ENCODE measurements around the gene PEX11B.

Gene PEX11B

DNA sequence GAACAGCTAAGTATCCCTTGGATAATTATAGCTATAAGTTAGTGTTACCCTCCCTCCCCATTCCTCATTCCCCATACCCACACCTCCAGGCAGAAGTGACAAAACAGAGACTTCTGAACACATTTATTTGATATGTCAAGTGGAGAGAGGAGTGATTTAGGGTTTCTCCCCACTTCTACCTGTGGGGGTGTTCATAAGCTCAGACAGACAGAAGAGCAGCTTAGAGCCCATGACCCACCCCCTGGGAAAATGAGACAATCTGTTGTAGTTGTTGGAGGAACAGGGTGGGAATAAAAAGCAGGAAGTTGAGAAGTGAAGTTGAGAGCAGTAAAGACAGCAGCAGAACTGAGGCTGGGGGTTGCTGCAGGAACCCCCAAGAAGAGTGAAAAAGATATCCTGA, 40.8 kb upstream of the PEX11B start:
- Histone ChIP-seq H3K36me3 (replicated peaks) (no peaks in the 10 kb centered on the region), H3K4me1 (peaks cover 46% of the 10 kb centered on the region)

DNA sequence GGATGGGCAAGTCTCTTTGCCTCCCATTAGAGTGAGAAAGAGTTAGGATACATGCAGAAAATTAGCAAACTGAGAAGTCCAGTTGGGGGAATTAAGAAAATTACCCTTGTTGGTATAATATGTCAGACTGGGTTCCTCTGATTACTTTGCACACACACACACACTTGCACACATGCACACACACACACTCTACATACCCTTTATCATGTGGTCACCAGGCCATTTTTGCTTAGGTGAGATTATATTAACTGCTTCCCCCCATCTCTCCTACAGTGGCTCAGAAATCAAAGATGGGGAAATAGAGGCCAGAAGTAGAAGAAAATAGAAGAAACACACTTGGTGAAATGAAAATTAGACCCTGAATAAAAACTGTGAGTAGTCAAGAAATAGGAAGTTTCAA, 40.2 kb upstream of the PEX11B start:
- Histone ChIP-seq H3K4me1 (peaks cover 41% of the 10 kb centered on the region), H3K36me3 (replicated peaks) (no peaks in the 10 kb centered on the region), H3K4me3 (no peak overlapping the region), H3K27me3 (ENCODE audit: low read depth) (no peaks in the 10 kb centered on the region), H3K9me3 (no peaks in the 10 kb centered on the region)
- in situ Hi-C loops (cut with MboI; ENCODE audit: low sequenced_read_pairs) = no loop called here
- no peak for DNase-seq (ENCODE audit: low spot score in 2 of 2)

More for the DNA sequence above, 40.8 kb upstream of the PEX11B start:
- Histone ChIP-seq H3K27me3 (ENCODE audit: low read depth) (no peaks in the 10 kb centered on the region), H3K4me3 (no peak overlapping the region), H3K9me3 (no peaks in the 10 kb centered on the region)
- no peak for DNase-seq (ENCODE audit: low spot score in 2 of 2)
- in situ Hi-C loops (cut with MboI; ENCODE audit: low sequenced_read_pairs) = no loop called here

DNA sequence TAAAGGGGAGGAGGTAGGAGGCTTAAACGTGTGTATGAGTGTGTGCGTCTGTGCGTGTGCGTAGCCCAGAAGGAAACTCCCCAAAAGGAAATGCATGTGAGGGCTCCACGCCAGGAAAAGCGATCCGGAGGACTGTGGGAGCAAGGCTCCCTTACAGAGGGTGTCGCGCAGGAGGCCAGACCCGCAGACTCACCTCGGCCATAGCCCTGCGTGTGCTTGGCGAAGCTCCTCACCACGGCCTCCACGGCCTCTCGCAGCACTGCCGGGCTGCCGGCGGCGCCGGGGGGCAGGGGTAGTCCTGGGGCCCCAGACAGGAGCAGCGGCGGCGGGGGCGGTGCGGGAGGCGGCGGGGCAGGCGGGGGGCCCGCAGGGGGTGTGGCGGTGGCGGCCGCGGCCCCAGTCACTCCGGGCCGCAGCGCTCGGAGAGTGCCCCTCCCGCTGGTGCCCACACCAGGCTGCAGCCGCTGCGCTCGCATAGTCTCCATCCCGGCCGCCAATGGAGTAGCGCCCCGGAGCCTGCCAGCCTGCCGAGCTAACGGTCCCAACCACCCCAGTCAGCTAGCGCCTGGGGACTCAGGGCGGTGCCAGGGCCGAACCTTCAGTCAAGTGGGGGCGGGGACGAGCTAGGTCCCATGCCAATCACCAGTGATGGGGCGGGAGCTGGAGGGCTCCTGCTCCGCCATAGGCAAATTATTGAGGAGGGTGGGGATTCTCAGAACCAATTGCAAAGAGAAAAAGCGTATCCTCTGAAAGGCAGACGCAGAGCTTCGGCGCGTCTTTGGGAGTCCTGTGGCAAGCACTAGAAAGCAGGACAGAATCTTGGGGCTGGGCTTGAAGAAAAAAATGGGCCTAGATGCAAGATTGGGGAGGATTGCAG, 39.2 kb upstream of the PEX11B start, which contains the start of gene LIX1L:
TSS of gene LIX1L (minus strand) at position 575 of the 877 bp plus-strand sequence. CDS start at position 485, 90 bp downstream.
- DNase-seq (ENCODE audit: low spot score in 2 of 2) = peak; percentile 98 to 99
- no peaks in the 10 kb centered on the region for H3K36me3 ChIP-seq (replicated peaks)
- peak within 1 kb of the TSS; percentile 46 for H3K4me3 ChIP-seq
- H3K27me3 ChIP-seq (ENCODE audit: low read depth) = no peaks in the 10 kb centered on the region
- H3K9me3 ChIP-seq = no peaks in the 10 kb centered on the region
- in situ Hi-C loops (cut with MboI; ENCODE audit: low sequenced_read_pairs) = no loop called here
- peaks cover 31% of the 10 kb centered on the region for H3K4me1 ChIP-seq

DNA sequence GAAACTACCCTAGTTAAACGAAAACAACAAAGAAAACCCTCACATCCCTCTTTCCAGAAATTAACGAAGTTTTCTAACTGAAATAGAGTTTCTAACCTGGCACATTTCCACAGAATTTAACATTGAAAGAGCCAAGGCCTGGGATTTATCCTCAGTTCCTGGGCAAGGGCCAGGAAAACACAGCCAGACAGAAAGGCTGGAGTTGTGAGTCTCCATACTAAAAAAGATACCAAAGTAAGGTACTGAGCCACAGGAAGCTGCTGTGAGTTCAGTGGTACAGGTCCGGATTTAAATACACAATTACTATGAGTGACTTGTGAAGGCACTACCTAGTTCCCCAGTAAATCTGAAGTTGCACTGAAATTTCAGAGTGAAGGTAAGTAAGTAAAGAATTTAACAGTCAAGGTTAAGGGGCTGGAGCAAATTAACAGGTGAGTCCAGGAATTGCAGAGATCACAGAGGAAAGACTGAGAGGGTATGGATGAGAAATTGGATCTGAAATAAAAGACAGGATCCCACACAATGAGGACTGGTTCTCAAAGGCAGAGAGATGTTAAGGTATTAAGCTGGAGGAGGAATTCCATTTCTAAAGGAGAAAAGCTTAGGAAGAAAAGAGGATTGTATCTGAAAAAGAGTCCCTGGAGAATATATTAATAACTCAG, 38.4 kb upstream of the PEX11B start:
- Histone ChIP-seq H3K4me3 (peak overlapping the region; percentile 46), H3K27me3 (ENCODE audit: low read depth) (no peaks in the 10 kb centered on the region), H3K4me1 (peaks cover 28% of the 10 kb centered on the region), H3K36me3 (replicated peaks) (no peaks in the 10 kb centered on the region), H3K9me3 (no peaks in the 10 kb centered on the region)
- peak in 1 of 2 experiments; percentile 87 for DNase-seq (ENCODE audit: low spot score in 2 of 2)
- in situ Hi-C loops (cut with MboI; ENCODE audit: low sequenced_read_pairs) = no loop called here

DNA sequence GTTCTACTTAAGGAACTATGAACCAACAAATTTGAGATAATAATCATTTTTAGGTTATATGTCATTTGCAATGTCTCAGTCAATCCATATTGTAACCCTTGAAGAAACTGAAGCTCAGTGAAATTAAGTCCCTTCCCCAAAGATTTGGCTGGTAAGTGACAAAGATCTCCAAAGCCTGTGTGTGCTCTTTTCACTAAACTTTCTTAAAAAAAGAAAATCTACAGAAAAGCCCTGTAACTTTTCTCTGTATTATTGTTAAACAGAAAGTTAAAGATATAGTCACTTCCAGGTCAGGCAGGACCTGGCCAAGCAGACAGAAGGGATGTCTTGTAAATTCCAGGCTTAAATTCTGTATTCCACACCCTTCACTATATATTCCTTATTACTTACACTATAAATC, 37.8 kb upstream of the PEX11B start:
- H3K36me3 ChIP-seq (replicated peaks) = no peaks in the 10 kb centered on the region
- no peaks in the 10 kb centered on the region for H3K27me3 ChIP-seq (ENCODE audit: low read depth)
- peaks cover 23% of the 10 kb centered on the region for H3K4me1 ChIP-seq
- H3K4me3 ChIP-seq = peak overlapping the region; percentile 46
- DNase-seq (ENCODE audit: low spot score in 2 of 2) = no peak
- in situ Hi-C loops (cut with MboI; ENCODE audit: low sequenced_read_pairs) = no loop called here
- no peaks in the 10 kb centered on the region for H3K9me3 ChIP-seq

DNA sequence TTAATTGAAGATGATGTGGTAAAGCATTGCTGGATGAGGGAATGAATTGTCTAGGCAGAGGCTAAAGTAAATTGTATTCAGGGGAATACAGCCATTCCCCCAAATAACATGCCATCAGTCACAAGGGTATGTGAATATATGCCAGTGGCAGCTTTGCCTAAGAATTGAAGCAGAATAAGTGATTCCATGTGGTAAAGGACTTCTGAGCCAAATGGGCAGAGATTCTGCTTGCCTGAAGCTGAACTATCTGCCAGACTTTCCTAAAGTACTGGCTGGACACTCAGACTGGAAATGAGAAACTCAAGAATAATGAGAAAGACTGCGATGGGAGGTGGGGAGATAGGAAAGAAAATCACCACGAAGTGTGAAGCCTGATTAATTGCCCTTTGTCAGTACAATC, 36.9 kb upstream of the PEX11B start:
- Histone ChIP-seq H3K4me1 (peaks cover 16% of the 10 kb centered on the region), H3K9me3 (no peaks in the 10 kb centered on the region), H3K4me3 (no peak overlapping the region), H3K36me3 (replicated peaks) (no peaks in the 10 kb centered on the region; the same call in 1 of the 2 replicates), H3K27me3 (ENCODE audit: low read depth) (no peaks in the 10 kb centered on the region)
- no peak for DNase-seq (ENCODE audit: low spot score in 2 of 2)
- in situ Hi-C loops (cut with MboI; ENCODE audit: low sequenced_read_pairs) = no loop called here

DNA sequence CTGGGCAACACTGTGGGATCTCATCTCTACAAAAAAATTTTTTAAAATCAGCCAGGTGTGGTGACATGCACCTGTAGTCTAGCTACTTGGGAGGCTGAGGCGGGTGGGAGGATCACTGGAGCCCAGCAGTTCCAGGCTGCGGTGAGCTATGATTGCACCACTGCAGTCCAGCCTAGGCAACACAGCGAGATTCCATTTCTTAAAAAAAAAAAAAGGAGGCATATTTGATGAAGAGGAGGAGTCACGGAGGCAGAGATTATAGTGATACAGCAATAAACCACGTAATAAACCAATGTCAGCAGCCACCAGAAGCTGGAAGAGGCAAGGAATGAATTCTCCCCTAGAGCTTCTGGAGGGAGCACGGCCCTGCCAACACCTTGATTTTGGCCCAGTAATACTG, 35.3 kb upstream of the PEX11B start:
- DNase-seq (ENCODE audit: low spot score in 2 of 2) = no peak
- Histone ChIP-seq H3K4me1 (peaks cover 16% of the 10 kb centered on the region), H3K36me3 (replicated peaks) (no peaks in the 10 kb centered on the region; the same call in 1 of the 2 replicates), H3K9me3 (no peaks in the 10 kb centered on the region), H3K4me3 (no peak overlapping the region), H3K27me3 (ENCODE audit: low read depth) (no peaks in the 10 kb centered on the region)
- in situ Hi-C loops (cut with MboI; ENCODE audit: low sequenced_read_pairs) = no loop called here

DNA sequence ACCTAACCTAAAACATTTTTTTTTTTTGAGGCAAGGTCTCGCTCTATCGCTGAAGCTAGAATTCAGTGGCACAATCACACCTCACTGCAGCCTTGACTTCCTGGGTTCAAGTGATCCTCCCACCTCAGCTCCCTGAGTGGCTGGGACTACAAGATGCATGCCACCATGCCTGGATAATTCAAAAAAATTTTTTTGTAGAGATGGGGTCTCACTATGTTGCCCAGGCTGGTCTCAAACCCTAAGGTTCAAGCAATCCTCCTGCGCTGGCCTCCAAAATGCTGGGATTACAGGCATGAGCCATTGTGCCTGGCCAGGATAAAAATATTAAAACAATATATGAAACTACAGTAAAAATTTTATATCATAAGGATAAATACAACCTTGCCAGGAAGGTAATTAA, 34.4 kb upstream of the PEX11B start:
- H3K9me3 ChIP-seq = no peaks in the 10 kb centered on the region
- H3K4me1 ChIP-seq = peaks cover 10% of the 10 kb centered on the region
- no peak for DNase-seq (ENCODE audit: low spot score in 2 of 2)
- in situ Hi-C loops (cut with MboI; ENCODE audit: low sequenced_read_pairs) = no loop called here
- no peak overlapping the region for H3K4me3 ChIP-seq
- H3K36me3 ChIP-seq (replicated peaks) = no peaks in the 10 kb centered on the region; the same call in 1 of the 2 replicates
- no peaks in the 10 kb centered on the region for H3K27me3 ChIP-seq (ENCODE audit: low read depth)

DNA sequence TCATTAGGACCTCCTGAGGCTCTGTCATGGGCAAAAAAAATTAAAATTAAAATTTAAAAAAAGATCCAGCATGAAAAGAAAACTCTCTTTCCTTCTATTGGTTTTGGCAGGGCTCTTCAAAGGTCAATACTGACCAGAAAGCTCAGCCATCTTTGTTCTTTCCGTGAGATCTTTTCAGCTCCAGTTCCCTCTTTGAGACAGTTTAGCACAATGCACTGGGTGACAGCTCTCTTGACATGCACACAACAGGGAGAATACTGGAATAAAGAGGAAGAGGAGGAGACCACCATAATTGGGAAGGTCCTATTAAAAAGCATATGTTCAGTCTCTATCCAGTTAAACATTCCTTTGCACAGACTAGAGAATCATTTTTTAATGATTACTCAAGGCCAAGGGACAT, 33.0 kb upstream of the PEX11B start:
- H3K36me3 ChIP-seq (replicated peaks) = peaks cover 9% of the 10 kb centered on the region

DNA sequence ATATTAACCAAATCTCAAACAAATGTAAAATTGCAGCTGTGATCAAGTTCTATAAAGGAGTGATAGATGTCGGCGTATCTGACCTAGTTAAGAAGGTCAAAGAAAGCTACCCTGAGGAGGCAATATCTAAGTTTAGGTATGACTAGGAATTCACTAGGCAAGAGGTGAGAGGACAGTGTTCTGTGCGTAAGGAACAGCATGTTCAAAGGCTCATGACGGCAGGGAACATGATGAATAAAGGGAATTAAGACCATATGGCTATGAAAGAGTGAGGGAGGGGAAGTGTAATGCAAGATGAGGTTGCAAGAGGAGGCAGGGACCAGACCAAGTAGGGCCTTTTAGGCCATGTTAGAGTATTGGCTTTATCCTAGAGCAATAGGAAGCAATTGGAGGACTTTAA, 30.7 kb upstream of the PEX11B start:
- Histone ChIP-seq H3K36me3 (replicated peaks) (peaks cover 12% of the 10 kb centered on the region), H3K4me1 (no peaks in the 10 kb centered on the region; the same call in 1 of the 2 replicates)

More for the DNA sequence above, 33.0 kb upstream of the PEX11B start:
- Histone ChIP-seq H3K4me3 (no peak overlapping the region), H3K27me3 (ENCODE audit: low read depth) (no peaks in the 10 kb centered on the region), H3K9me3 (no peaks in the 10 kb centered on the region), H3K4me1 (peaks cover 6% of the 10 kb centered on the region)
- in situ Hi-C loops (cut with MboI; ENCODE audit: low sequenced_read_pairs) = no loop called here
- no peak for DNase-seq (ENCODE audit: low spot score in 2 of 2)

DNA sequence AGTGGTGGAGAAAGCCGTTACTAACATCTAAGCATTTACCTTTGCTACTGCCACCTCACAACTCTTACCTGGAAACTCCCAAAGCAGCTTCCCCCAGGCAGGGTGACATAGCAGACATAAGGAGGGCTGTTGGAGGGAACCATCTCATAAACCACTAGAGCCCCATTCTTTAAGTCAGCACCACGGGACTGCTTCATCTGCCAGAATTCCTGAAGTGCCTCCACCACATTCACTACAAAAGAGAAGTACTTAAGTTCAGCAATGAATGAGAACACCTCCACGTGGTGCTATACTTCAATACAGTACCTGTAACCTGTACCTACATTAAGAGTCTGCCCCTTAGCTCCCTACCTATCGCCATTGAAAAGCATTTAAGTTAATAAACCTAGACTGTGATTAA, 29.0 kb upstream of the PEX11B start:
- H3K36me3 ChIP-seq (replicated peaks) = peaks cover 12% of the 10 kb centered on the region
- H3K27me3 ChIP-seq (ENCODE audit: low read depth) = no peaks in the 10 kb centered on the region
- no peaks in the 10 kb centered on the region; the same call in 1 of the 2 replicates for H3K4me1 ChIP-seq
- no peaks in the 10 kb centered on the region for H3K9me3 ChIP-seq
- in situ Hi-C loops (cut with MboI; ENCODE audit: low sequenced_read_pairs) = no loop called here
- no peak for DNase-seq (ENCODE audit: low spot score in 2 of 2)
- no peak overlapping the region for H3K4me3 ChIP-seq

More for the DNA sequence above, 30.7 kb upstream of the PEX11B start:
- DNase-seq (ENCODE audit: low spot score in 2 of 2) = no peak
- Histone ChIP-seq H3K9me3 (no peaks in the 10 kb centered on the region), H3K4me3 (no peak overlapping the region), H3K27me3 (ENCODE audit: low read depth) (no peaks in the 10 kb centered on the region)
- in situ Hi-C loops (cut with MboI; ENCODE audit: low sequenced_read_pairs) = no loop called here

DNA sequence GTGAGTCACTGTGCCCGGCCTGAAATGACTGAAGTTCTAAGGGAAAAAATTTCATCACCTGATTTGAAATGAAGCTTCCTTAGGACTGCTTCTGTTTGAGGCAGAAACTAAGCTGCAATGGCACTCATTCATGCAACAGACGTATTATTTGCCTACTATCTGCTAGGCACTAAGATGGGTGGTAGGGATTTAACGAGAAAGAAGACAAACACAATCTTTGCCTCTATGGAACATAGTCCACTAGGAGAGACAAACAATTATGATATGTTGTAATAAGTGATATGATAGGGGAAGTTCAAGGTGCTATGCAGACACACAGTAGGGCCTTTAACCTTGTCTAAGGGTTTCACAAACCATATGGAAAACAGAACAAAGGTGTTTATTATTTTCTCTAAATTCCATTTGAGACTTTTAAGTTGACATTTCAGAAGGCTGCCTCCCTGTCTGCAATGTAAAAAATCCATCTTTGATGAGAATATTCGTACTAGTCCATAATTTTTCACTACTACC, 28.0 kb upstream of the PEX11B start:
- in situ Hi-C loops (cut with MboI; ENCODE audit: low sequenced_read_pairs) = no loop called here
- no peaks in the 10 kb centered on the region for H3K4me1 ChIP-seq
- no peak for DNase-seq (ENCODE audit: low spot score in 2 of 2)
- H3K9me3 ChIP-seq = no peaks in the 10 kb centered on the region
- no peak overlapping the region for H3K4me3 ChIP-seq
- peaks cover 12% of the 10 kb centered on the region for H3K36me3 ChIP-seq (replicated peaks)
- no peaks in the 10 kb centered on the region for H3K27me3 ChIP-seq (ENCODE audit: low read depth)

DNA sequence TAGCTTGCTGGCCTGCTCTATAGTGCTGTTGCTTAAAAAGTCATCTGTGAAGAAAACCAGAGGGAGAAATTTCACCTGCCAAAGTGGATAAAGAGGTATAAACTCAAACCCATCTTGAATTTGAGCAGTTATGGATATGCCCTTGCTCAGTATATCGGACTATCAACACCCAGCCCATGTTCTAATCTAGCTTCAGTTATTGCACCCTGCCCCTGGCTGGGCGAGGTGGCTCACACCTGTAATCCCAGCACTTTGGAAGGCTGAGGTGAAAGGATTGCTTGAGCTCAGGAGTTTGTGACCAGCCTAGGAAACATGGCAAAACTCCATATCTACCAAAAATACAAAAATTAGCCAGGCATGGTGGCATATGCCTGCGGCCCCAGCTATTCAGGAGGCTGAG, 26.0 kb upstream of the PEX11B start:
- Histone ChIP-seq H3K36me3 (replicated peaks) (peaks cover 12% of the 10 kb centered on the region), H3K4me1 (no peaks in the 10 kb centered on the region), H3K27me3 (ENCODE audit: low read depth) (no peaks in the 10 kb centered on the region), H3K4me3 (no peak overlapping the region), H3K9me3 (no peaks in the 10 kb centered on the region)
- no peak for DNase-seq (ENCODE audit: low spot score in 2 of 2)
- in situ Hi-C loops (cut with MboI; ENCODE audit: low sequenced_read_pairs) = no loop called here

DNA sequence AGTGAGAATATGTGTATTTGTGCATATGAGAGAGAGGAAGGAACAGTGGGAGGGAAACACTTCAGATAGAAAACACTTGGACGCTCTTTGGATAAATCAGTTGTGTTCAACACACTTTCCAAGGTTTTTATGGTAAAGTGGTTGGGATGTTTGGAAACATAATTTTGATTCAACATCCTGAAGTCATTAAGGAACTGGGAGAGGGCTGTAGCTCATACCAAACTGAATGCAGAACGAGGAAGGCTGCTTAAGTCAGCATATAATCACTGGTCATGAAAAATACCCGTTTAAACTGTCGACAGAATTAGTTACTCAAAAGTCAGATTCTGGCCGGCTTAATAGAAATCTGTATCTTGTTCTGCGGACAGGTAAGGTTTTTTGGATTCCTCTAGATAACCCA, 24.4 kb upstream of the PEX11B start:
- in situ Hi-C loops (cut with MboI; ENCODE audit: low sequenced_read_pairs) = no loop called here
- H3K4me3 ChIP-seq = no peak overlapping the region
- no peaks in the 10 kb centered on the region for H3K9me3 ChIP-seq
- H3K4me1 ChIP-seq = no peaks in the 10 kb centered on the region
- no peaks in the 10 kb centered on the region for H3K27me3 ChIP-seq (ENCODE audit: low read depth)
- DNase-seq (ENCODE audit: low spot score in 2 of 2) = no peak
- peaks cover 12% of the 10 kb centered on the region for H3K36me3 ChIP-seq (replicated peaks)

Measured in HAP-1 (cell line).